Muscle layer of duodenum (tissue), 2 donors: ENCODE results near the gene HSD17B3.
"Not testable (repeated sequence)": the region's sequence is repeated elsewhere in the genome, so short reads cannot be mapped to it uniquely, and the experiment has no call there.

Experiments used
- H3K27ac ChIP-seq: one replicate; pipeline ENCODE4 v1.7.0; 2013; ENCODE audit warnings: mild to moderate bottlenecking, low read length
- H3K27me3 ChIP-seq: one replicate; pipeline ENCODE4 v1.7.0; 2013; ENCODE audit warnings: low read depth, mild to moderate bottlenecking, control low read depth, low read length
- H3K36me3 ChIP-seq, 2 donors: one replicate each; pipeline ENCODE4 v1.7.0; 2013; ENCODE audit warnings: low read length in 2 of 2, control low read depth in 1 of 2, mild to moderate bottlenecking in 1 of 2; ENCODE audit not compliant: insufficient read depth in 2 of 2, control insufficient read depth in 1 of 2
- H3K4me1 ChIP-seq, 2 donors: one replicate each; pipeline ENCODE4 v1.7.0; 2013; ENCODE audit warnings: low read length in 2 of 2, mild to moderate bottlenecking in 2 of 2, control low read depth in 1 of 2, moderate library complexity in 1 of 2; ENCODE audit not compliant: insufficient read depth in 2 of 2, control insufficient read depth in 1 of 2
- H3K4me3 ChIP-seq, 2 donors: one replicate each; pipeline ENCODE4 v1.7.0; 2013; ENCODE audit warnings: low read length in 2 of 2, low read depth in 1 of 2, mild to moderate bottlenecking in 1 of 2
- H3K9me3 ChIP-seq, 2 donors: one replicate each; pipeline ENCODE4 v1.7.0; 2013; ENCODE audit warnings: low read length in 2 of 2, control low read depth in 1 of 2, mild to moderate bottlenecking in 1 of 2; ENCODE audit not compliant: control insufficient read depth in 1 of 2
- donor health status: healthy.

The HSD17B3 gene

DNA sequence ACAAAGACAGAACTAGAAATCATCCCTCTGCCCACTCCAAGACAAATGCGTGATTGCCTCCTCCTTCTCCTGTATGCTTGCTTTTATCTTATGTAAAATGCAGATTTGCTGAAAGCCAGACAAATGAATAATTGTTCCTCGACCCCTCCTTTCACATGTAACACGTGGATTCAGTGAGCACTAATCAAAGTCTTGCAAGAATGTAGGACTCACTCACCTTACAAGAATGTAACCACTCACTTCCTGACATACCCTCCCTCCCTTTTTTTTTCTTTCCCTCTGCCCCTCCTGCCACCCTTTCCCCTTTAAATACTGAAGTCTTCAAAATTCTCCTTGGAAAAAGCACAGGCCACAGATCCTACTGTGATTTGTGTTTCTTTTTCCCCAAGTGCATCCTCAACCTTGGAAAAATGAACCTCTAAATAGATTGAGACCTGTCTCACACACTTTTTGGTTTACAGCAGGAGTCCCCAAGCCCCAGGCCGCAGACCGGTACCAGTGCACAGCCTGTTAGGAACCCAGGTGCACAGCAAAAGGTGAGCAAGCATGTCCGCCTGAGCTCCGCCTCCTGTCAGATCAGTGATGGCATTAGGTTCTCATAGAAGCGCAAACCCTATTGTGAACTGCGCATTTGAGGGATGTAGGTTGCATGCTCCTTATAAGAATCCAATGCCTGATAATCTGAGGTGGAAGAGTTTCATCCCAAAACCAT lies 29.4 kb upstream of the HSD17B3 start:
- no peaks in the 10 kb centered on the region for H3K27me3 ChIP-seq
- H3K27ac ChIP-seq = no peak overlapping the region
- peaks cover 4 to 12% of the 10 kb centered on the region in 2 donors for H3K36me3 ChIP-seq
- H3K4me3 ChIP-seq = no peak overlapping the region
- H3K4me1 ChIP-seq = no peaks in the 10 kb centered on the region
- H3K9me3 ChIP-seq = no peaks in the 10 kb centered on the region

- H3K36me3 ChIP-seq = peaks cover 0 to 11% of the 10 kb centered on the region in 2 donors
- no peak overlapping the region for H3K4me3 ChIP-seq
- H3K4me1 ChIP-seq = no peaks in the 10 kb centered on the region
- no peak overlapping the region for H3K27ac ChIP-seq
- H3K27me3 ChIP-seq = no peaks in the 10 kb centered on the region
- H3K9me3 ChIP-seq = no peaks in the 10 kb centered on the region
Observed at GRCh38 chr9:96327694-96328352, 25.8 kb upstream of the HSD17B3 start.

DNA sequence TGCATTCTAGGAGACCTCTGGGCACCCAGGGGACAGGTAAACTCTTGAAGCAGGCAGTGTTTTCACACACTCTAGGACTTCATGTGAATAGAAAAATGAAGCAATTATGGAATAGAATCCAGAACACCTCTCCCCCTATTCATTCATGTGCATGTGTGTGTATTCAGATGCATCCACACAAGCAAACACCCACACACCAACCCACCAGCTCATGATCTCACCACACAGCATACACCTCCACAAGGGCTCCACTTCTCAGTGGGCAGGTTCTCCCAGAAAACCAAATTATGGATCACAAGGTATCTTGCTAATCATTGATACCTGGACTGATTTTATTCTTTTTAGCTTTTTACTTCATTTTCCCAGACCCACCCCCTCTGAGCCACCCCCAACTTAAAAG lies 21.2 kb upstream of the HSD17B3 start:
- no peaks in the 10 kb centered on the region for H3K4me1 ChIP-seq
- H3K4me3 ChIP-seq = no peak overlapping the region
- H3K36me3 ChIP-seq = peaks cover 11 to 13% of the 10 kb centered on the region in 2 donors

DNA sequence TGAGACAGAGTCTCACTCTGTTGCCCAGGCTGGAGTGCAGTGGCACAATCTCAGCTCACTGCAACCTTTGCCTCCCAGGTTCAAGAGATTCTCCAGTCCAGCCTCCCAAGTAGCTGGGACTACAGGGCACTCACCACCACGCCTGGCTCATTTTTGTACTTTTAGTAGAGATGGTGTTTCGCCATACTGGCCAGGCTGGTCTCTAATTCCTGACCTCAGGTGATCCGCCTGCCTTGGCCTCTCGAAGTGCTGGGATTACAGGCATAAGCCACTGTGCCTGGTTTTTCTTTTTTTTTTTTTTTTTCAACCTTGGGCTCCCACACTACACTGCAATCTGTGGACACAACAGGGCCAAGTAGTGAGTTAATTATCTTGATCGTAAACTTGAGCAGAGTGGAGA lies 20.8 kb upstream of the HSD17B3 start:
- H3K4me3 ChIP-seq, H3K27ac ChIP-seq, H3K9me3 ChIP-seq, H3K4me1 ChIP-seq, H3K27me3 ChIP-seq: not testable (repeated sequence)
- H3K36me3 ChIP-seq = peaks cover 11 to 13% of the 10 kb centered on the region in 2 donors

More for the DNA sequence above, 21.2 kb upstream of the HSD17B3 start:
- Histone ChIP-seq H3K27me3 (no peaks in the 10 kb centered on the region), H3K27ac (no peak overlapping the region), H3K9me3 (no peaks in the 10 kb centered on the region)

DNA sequence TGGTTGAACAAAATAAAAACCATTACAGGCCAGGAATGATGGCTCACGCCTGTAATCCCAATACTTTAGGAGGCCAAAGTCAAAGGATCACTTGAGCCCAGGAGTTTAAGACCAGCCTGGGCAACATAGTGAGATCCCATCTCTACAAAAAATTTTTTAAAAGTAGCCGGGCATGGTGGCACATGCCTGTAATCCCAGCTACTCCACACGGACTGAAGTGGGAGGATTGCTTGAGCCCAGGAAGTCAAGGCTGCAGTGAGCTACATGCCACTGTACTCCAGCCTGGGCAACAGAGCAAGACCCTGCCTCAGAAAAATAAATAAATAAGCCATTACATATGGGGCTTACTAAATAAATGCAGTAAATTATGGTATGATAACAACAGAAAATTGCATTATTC lies 20.2 kb upstream of the HSD17B3 start:
- H3K4me1 ChIP-seq, H3K4me3 ChIP-seq, H3K27me3 ChIP-seq, H3K9me3 ChIP-seq, H3K27ac ChIP-seq: not testable (repeated sequence)
- H3K36me3 ChIP-seq = peaks cover 11 to 13% of the 10 kb centered on the region in 2 donors

GRCh38 chr9:96321515-96321914 lies 19.5 kb upstream of the HSD17B3 start:
- Histone ChIP-seq H3K4me3 (no peak overlapping the region), H3K27ac (no peak overlapping the region), H3K36me3 (peaks cover 11 to 13% of the 10 kb centered on the region in 2 donors), H3K4me1 (no peaks in the 10 kb centered on the region), H3K9me3 (no peaks in the 10 kb centered on the region), H3K27me3 (no peaks in the 10 kb centered on the region)

GRCh38 chr9:96320749-96321280 lies 18.8 kb upstream of the HSD17B3 start:
- no peak overlapping the region for H3K27ac ChIP-seq
- H3K4me1 ChIP-seq = no peaks in the 10 kb centered on the region
- H3K4me3 ChIP-seq = no peak overlapping the region
- H3K36me3 ChIP-seq = peaks cover 11 to 13% of the 10 kb centered on the region in 2 donors
- no peaks in the 10 kb centered on the region for H3K9me3 ChIP-seq
- H3K27me3 ChIP-seq = no peaks in the 10 kb centered on the region

DNA sequence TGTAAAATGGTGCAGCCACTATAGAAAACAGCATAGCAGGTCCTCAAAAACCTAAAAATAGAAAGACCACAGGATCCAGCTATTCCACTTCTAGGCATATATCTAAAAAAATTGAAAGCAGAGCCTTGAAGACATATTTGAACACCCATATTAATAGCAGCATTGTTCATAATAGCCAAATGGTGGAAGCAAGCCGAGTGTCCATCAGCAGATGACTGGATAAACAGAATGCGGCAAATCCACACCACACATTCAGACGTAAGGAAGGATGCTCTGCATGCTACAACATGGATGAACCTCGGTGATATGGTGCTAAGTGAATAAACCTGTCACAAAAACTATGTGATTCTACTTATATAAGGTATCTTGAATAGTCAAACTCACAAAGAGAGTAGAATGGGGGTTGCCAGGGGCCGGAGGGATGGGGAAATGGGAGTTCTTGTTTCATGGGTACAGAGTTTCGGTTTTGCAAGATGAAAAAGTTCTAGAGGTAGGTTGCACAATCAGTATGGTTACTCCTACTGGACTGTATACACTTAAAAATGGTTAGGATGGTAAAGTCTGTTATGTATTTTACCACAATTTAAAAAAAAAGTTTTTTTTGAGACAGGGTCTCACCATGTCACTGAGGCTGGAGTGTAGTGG lies 17.1 kb upstream of the HSD17B3 start:
- H3K9me3 ChIP-seq = no peaks in the 10 kb centered on the region
- no peaks in the 10 kb centered on the region for H3K4me1 ChIP-seq
- no peak overlapping the region for H3K27ac ChIP-seq
- H3K36me3 ChIP-seq = peaks cover 10 to 14% of the 10 kb centered on the region in 2 donors
- H3K27me3 ChIP-seq = no peaks in the 10 kb centered on the region
- no peak overlapping the region for H3K4me3 ChIP-seq

DNA sequence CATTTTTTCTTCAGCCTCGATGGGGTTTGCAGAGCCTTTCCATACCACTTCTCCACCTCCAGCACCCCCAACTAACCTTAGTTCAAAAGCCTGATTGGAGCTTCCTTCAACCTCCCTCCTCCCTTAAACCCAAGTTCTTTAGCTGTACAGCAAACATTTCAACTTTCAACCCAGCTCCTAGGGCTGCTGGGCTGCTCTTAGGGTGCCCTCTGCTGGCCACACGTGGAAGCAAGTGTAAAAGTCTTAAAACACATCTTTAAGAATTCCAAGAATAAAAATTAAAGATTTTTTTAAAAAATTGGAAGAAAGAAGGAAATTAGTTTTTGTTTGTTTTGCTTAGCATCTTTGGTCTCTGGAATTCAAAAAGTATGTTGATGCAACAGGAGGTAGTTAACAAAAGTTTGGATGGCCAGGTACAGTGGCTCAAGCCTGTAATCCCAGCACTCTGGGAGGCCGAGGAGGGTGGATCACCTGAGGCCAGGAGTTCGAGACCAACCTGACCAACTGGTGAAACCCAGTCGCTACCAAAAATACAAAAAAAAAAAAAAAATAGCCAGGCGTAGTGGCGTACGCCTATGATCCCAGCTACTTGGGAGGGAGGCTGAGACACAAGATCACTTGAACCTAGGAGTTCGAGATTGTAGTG lies 15.5 kb upstream of the HSD17B3 start:
- no peaks in the 10 kb centered on the region for H3K4me1 ChIP-seq
- H3K27me3 ChIP-seq = no peaks in the 10 kb centered on the region
- no peaks in the 10 kb centered on the region for H3K9me3 ChIP-seq
- H3K36me3 ChIP-seq = peaks cover 7 to 19% of the 10 kb centered on the region in 2 donors
- H3K27ac ChIP-seq = no peak overlapping the region
- no peak overlapping the region for H3K4me3 ChIP-seq

DNA sequence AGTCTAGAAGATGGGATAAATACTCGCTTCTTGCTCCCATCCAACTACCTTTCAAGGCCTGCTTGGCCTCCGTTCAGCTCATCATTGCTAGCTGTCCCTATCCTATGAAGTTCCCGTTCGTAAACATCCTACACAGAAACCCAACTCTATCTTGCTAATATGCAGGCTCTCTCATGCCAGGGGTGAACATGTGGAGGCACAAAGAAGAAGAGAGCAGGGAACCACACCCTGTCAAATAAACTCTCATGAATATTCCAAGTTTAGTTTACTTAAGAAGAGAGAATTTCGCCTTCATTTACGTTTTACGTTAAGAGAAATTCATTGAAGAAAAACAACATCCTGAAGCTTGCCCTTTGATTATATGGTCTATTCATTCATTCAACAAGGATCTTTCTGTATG lies 7.9 kb upstream of the HSD17B3 start:
- H3K4me1 ChIP-seq = no peaks in the 10 kb centered on the region
- no peak overlapping the region for H3K4me3 ChIP-seq
- H3K9me3 ChIP-seq = no peaks in the 10 kb centered on the region
- H3K27ac ChIP-seq = no peak overlapping the region
- peaks cover 0 to 6% of the 10 kb centered on the region in 2 donors for H3K36me3 ChIP-seq
- H3K27me3 ChIP-seq = no peaks in the 10 kb centered on the region

DNA sequence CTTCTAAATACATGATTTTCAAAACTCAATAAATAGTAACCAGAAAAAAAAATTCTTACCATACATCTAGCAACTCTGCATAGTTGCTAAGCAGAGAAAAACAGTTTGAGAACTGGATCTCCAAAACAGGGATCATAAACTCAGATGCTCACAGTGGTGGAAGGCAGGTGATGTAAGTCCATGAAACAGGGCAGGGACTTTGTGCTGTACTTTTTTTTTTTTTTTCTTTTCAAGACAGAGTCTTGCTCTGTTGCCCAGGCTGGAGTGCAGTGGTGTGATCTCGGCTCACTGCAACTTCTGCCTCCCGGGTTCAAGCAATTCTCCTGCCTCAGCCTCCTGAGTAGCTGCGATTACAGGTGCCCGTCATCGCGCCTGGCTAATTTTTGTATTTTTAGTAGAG lies 5.0 kb upstream of the HSD17B3 start:
- not testable (repeated sequence) for H3K27ac ChIP-seq, H3K9me3 ChIP-seq, H3K27me3 ChIP-seq, H3K4me3 ChIP-seq, H3K4me1 ChIP-seq, H3K36me3 ChIP-seq
